Kidney glomerular epithelial cell (primary cell): ENCODE data around the gene COBL.

ENCODE experiments used
- DNase-seq: peaks from one replicate; lab custom pipeline; 2025; lab: John Stamatoyannopoulos, UW

COBL gene

GRCh38 chr7:51043461-51043860 is 273.1 kb downstream of the COBL start:
- no peak for DNase-seq

- no peak for DNase-seq
Observed at GRCh38 chr7:51040787-51041186, 275.8 kb downstream of the COBL start.

GRCh38 chr7:51038573-51038972 is 278.0 kb downstream of the COBL start:
- no peak for DNase-seq

GRCh38 chr7:51035716-51036115 is 280.9 kb downstream of the COBL start:
- DNase-seq = no peak

GRCh38 chr7:51034521-51035264 is 281.9 kb downstream of the COBL start:
- DNase-seq = peak; percentile 45

GRCh38 chr7:51033727-51034520 is 282.7 kb downstream of the COBL start:
- no peak for DNase-seq

GRCh38 chr7:51031791-51032515 is 284.7 kb downstream of the COBL start:
- no peak for DNase-seq

- no peak for DNase-seq
Observed at GRCh38 chr7:51031216-51031615, 285.4 kb downstream of the COBL start.

GRCh38 chr7:51029701-51030191 is 286.9 kb downstream of the COBL start:
- DNase-seq = peak; percentile 12

GRCh38 chr7:51029131-51029530 is 287.5 kb downstream of the COBL start:
- DNase-seq = no peak

GRCh38 chr7:51027935-51028830 is 288.4 kb downstream of the COBL start:
- DNase-seq = no peak

- DNase-seq = no peak
Observed at GRCh38 chr7:51027106-51027934, 289.3 kb downstream of the COBL start.

GRCh38 chr7:51026341-51026740 is 290.3 kb downstream of the COBL start:
- no peak for DNase-seq

GRCh38 chr7:51025668-51026067 is 290.9 kb downstream of the COBL start:
- DNase-seq = no peak

- DNase-seq = no peak
Observed at GRCh38 chr7:51024867-51025266, 291.7 kb downstream of the COBL start.

- DNase-seq = no peak
Observed at GRCh38 chr7:51023547-51023946, 293.1 kb downstream of the COBL start.

- no peak for DNase-seq
Observed at GRCh38 chr7:51022821-51023220, 293.8 kb downstream of the COBL start.

- DNase-seq = no peak
Observed at GRCh38 chr7:51021906-51022570, 294.6 kb downstream of the COBL start.

GRCh38 chr7:51020944-51021343 is 295.7 kb downstream of the COBL start:
- DNase-seq = no peak
